Midbrain (tissue), 1 donor: ENCODE results near the gene ZNF275.
"Not testable (repeated sequence)": the region's sequence is repeated elsewhere in the genome, so short reads cannot be mapped to it uniquely, and the experiment has no call there.

Source experiments
- DNase-seq: peaks from one replicate; lab custom pipeline; 2025; lab: John Stamatoyannopoulos, UW

The ZNF275 gene

DNA sequence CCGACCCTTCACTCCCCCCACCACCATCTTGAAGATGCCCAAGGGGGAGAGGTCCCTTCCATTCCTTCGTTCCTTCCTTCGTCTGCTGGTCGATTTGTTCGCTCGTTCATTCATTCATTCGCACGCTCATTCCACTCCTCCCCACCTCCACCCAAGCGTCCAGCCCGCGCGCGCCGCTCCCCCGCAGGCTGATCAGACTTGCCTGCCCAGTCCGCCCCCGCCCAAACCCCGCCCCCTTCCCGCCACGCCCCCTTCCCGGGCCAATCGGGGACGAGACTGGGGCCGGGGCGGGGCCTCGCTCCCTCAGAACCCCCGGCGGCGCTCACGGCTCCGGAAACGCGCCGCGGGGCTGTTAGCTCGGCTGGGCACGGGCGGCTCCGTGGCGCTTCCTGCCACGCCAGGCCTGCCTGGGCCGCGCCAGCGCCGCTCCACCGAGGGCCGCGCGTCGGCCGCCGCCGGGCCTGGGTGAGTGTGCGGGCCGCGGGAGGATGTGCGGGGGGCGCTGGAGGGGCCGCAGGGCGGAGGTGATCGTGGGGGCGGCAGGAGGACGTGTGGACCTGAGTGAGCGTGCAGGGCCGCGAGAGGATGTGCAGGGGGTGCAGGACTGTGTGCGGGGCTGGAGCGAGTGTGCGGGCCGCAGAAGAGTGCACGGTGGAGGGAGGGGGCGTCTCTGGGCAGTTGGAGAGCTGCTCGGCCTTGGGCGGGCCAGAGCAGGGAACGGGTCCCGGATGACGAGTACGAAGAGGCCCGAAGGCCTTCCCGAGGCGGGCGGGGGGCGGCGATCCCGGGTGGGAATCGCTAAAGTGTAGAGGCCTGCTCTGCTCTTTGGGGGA is at the start of gene ZNF275:
Gene ZNF275, plus strand, starts transcription at position 333 of the 833 bp plus-strand sequence. CDS start 2,527 bp downstream, outside the sequence.
- DNase-seq, result peak; percentile 77

DNA sequence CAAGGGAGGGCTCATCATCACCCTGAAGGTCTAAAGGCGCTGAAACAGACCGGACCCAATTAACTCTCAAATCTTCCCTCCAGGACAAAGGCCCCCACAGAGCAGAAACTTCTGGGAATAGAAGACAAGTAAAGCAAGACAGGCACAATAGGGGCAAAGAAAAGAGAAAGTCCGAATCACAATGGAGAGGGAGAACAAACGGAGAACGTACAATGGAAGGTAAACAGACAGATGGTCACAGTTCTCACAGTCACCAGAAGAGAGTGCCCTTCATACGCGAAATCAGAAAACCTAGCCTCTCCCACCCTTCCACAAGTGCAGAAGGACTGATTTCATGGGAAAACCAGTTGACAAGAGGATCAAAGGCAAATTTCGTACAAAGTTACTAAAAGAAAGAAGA is 48.3 kb upstream of the ZNF275 start:
- not testable (repeated sequence) for DNase-seq

DNA sequence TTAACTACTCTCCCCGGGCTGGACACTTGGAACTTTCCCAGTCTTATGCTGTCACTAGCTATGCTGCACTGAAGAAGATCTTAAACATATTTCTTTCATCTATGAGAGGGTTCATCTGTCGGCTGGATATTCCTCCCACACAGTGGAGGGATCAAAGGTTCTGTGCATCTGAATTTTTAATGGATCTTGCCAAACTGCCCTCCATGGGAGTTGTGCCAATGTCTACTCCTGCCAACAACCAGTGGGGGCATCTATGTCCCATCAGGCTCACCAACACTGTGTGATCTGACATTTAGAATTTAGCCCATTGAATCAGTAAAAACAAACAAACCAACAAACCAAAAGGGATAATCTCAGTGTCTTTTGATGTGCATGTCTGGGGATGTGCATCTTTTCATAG is 45.1 kb upstream of the ZNF275 start:
- DNase-seq, result not testable (repeated sequence)

- DNase-seq, result not testable (repeated sequence)
Observed at GRCh38 chrX:153293485-153294071, 40.4 kb upstream of the ZNF275 start.

- no peak for DNase-seq
Observed at GRCh38 chrX:153297376-153297775, 36.6 kb upstream of the ZNF275 start.

DNA sequence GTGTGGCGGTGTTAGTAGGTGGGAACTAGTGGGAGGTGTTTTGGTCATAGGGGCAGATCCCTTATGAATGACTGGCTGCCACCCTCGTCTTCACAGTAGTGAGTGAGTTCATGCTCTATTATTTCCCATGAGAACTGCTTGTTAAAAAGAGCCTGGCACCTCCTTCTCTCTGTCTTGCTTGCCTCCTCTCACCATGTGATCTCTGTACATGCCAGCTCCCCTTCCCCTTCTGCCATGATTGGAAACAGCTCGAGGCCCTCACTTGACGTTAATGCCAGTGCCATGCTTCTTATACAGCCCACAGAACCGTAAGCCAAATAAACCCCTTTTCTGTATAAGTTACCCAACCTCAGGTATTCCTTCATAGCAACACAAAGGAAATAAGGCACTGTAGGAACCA is 34.1 kb upstream of the ZNF275 start:
- no peak for DNase-seq

DNA sequence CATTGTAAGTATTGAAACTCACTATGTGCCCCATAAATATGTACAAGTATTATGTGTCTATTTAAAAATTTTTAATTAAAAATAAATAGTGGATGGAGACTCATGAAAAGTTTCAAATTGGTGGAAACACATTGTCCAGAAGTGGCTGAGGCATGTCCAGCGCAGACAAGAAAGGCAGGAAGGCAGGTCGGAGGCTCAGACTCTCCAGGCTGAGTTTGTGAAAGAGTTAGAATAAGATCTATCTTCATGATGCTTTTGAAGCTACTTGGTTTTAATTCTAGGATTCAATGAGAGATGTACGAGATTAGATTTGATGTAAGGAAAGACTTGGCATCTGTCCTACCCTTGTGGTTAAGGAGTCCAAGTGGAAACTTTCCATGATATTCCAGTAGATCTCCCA is 32.2 kb upstream of the ZNF275 start:
- DNase-seq, result no peak

- DNase-seq, result no peak
Observed at GRCh38 chrX:153302796-153303195, 31.2 kb upstream of the ZNF275 start.

GRCh38 chrX:153303276-153304262 is 30.4 kb upstream of the ZNF275 start:
- no peak for DNase-seq

- no peak for DNase-seq
Observed at GRCh38 chrX:153304988-153305736, 28.8 kb upstream of the ZNF275 start.

- DNase-seq, result no peak
Observed at GRCh38 chrX:153305972-153306371, 28.0 kb upstream of the ZNF275 start.

GRCh38 chrX:153306527-153307115 is 27.3 kb upstream of the ZNF275 start:
- DNase-seq, result no peak

DNA sequence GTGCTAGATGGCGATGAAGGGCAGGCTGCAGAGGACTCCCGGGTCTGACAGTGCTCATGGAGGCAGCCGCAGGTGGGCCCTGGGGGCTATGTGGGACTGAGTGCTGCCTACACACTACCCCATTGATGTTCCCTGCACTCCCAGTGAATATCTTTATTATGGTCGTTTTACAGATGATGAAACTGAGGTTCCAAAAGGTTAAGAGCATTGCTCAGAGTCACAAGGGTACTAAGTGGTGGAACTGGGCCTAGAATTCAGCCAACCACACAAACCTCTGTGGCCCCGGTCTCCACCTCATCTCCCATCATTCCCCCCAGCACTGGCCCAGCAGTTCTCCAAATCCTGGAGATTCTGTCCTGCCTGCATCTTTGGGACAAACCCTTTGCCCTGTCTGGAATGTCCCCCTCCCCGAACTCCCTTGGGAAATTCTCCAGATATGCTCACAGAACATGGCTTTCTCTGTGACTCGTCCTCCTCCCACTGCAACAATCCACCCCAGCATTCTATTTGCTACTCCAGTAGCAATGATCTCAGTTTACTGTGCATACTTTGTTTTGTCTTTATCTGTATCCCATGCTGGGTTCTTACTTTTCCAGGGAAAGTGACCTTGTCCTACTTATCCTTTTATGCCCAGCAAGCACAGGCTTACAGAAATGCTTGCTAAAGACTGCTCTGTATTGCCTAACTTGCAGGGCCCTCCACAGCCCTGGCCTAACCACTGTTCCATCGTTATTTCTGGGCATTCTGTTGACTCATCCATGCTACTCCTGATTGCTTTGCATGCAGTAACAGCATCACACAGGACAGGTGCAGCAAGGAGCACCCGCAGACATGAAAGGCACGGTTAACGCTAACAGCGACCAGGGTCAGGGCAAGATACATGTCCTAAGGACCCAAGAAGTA is 26.4 kb upstream of the ZNF275 start:
- no peak for DNase-seq

DNA sequence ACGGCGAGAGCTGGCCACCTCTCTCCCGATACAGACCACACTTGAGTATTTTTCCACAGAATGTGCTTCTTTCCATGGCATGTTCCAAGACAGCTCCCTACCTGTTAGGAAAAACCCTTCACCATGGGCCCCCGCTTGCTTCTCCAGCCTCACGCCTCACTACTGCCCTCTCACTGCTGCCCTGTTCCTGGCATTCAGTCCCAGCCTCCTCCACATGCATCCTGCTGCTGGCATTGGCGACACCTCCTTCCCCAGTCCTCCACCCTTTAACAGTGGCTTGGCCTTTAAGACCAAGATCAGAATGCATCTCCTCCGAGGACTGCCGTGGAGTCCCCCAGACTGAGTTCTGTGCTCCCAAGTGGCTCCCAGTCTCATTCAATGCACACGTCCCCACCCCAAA is 23.1 kb upstream of the ZNF275 start:
- no peak for DNase-seq

DNA sequence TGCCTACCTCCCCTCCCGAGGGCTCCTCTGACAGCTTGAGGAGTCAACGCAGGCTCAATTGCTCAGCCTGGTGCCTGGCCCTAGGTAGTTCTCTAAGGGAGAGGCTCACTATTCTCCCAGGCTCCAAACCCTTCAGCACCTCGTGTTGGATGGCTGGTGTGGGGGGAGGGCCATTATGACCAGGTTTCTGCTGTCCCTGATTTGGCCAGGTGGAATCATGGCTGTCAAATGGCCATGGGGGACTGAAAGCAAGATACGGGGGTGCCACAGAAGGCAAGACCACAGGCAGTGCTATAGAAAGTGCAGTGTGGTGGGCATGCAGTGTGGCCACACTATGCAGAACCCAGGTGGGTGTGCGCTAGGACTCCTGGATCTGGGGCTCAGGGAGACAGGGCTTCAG is 21.9 kb upstream of the ZNF275 start:
- no peak for DNase-seq

DNA sequence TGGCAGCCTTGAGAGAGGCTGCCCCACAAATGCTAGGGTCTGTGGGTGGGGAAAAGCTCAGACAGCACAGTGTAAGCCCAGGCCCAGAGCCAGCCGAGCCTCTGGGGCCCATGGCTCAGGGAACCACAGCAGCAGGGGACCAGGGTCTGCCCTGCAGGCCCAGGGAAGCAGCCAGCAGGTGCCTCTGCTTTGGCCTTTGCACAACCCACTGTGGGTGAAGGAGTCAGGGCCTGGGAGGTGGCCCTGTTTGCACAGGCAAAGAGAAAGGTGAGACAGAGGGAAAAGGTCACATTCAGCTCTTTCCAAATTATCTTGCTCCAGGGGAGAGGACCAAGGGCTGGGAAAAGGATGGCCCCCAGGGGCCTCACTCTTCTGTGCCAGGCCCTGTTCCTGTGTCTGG is 21.1 kb upstream of the ZNF275 start:
- no peak for DNase-seq

DNA sequence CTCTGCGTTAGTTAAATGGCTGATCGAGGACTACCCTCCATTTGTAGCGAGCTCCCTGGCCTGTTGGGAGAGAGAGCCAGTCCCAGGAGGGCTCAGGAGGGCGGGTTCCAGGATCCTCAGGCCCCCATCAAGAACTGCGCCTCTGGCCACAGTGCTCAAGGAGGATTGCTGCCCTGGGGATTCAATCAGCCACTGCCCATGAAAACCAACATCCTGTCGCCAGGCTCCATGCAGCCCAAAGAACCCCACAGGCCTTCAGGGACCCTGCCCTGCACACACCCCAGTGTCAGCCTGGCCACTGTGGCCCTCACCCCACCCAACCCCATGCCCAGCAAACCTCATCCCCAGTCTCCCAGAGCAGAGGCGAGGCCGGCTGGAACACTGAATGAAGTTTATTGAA is 16.6 kb upstream of the ZNF275 start:
- no peak for DNase-seq

- no peak for DNase-seq
Observed at GRCh38 chrX:153317996-153318722, 15.8 kb upstream of the ZNF275 start.

GRCh38 chrX:153318811-153319210 is 15.1 kb upstream of the ZNF275 start:
- DNase-seq, result no peak
